Measurements from ENCODE around the gene DNA2. TPM values are rescaled to one million over a fixed set of nuclear protein-coding genes. Genes with fewer than 3 reads are reported as not detected.
A peak's percentile ranks its signal among the peaks of the same experiment; 100 is the strongest.

Gene DNA2
- polyA plus RNA-seq, 1 experiment, result 2.5 TPM

DNA sequence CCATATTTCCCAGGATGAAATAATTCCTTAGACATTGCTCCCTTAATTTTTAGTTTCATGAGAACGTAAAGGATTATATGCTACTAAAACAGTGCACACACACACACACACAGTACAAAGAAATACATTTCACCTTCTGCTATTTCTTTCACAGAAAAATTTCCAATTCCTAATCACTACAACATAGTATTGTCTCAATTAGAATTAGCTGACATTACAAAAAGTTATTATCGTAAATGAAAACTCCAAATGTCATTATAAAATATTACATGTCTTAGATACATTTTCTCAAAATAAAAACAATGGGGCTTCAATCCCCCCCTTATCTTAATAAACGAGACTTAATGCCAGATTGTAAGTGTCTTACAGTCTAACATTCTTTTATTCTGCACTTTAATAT, 52.4 kb downstream of the DNA2 start:
- TF ChIP-seq, protein P1, sequence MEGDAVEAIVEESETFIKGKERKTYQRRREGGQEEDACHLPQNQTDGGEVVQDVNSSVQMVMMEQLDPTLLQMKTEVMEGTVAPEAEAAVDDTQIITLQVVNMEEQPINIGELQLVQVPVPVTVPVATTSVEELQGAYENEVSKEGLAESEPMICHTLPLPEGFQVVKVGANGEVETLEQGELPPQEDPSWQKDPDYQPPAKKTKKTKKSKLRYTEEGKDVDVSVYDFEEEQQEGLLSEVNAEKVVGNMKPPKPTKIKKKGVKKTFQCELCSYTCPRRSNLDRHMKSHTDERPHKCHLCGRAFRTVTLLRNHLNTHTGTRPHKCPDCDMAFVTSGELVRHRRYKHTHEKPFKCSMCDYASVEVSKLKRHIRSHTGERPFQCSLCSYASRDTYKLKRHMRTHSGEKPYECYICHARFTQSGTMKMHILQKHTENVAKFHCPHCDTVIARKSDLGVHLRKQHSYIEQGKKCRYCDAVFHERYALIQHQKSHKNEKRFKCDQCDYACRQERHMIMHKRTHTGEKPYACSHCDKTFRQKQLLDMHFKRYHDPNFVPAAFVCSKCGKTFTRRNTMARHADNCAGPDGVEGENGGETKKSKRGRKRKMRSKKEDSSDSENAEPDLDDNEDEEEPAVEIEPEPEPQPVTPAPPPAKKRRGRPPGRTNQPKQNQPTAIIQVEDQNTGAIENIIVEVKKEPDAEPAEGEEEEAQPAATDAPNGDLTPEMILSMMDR (IDR thresholded peaks at IDR 0.05; ENCODE audit: low read depth, low read length), result no peak
- no peak overlapping the region for H3K4me3 ChIP-seq (ENCODE audit: low read depth, low read length)
- POLR2A ChIA-PET, result no interaction called here
- no peaks in the 10 kb centered on the region for H3K27me3 ChIP-seq (ENCODE audit: control insufficient read depth, insufficient read depth, low read length)
- no peaks in the 10 kb centered on the region for H3K9me3 ChIP-seq (ENCODE audit: control insufficient read depth, insufficient read depth, low read length)
- H3K27ac ChIP-seq (ENCODE audit: low read depth, low read length), result no peak overlapping the region
- no peak for DNase-seq (ENCODE audit: low read depth, low spot score)
- CTCF ChIA-PET, result interaction anchor here (1.0 to 1.1 kb wide), 2 partner anchors 11 to 12 kb away, joined by 3 to 7 read pairs; partner anchors contain the start of gene RUFY2

DNA sequence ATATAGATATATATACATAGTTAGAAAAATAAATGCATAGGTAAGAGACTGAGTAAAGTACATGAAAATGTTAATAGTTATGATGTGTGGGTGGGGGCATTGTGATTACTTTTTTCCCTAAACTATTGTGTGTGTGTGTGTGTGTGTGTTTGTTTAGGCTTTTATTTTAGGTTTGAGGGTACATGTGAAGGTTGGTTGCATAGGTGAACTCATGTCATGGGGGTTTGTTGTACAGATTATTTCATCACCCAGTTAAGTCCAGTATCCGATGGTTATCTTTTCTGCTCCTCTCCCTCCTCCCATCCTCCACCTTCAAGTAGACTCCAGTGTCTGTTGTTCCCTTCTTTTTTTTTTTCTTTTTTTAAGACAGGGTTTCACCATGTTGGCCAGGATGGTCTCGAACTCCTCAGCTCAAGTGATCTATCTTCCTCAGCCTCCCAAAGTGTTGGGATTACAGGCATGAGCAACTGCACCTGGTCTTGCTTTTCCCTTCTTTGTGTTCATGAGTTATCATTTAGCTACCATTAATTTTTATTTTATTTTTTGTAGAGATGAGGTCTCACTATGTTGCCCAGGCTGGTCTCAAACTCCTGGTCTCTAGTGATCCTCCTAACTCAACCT, 62.8 kb downstream of the DNA2 start:
- no peak for DNase-seq (ENCODE audit: low read depth, low spot score)
- ChIA-PET CTCF (no interaction called here), POLR2A (no interaction called here)
- TF ChIP-seq, protein P1 (IDR thresholded peaks at IDR 0.05; ENCODE audit: low read depth, low read length), result no peak
- no peak overlapping the region for H3K27ac ChIP-seq (ENCODE audit: low read depth, low read length)
- H3K4me3 ChIP-seq (ENCODE audit: low read depth, low read length), result no peak overlapping the region
- H3K27me3 ChIP-seq (ENCODE audit: control insufficient read depth, insufficient read depth, low read length), result no peaks in the 10 kb centered on the region
- peaks cover 7% of the 10 kb centered on the region; the same call in 1 of the 2 replicates for H3K9me3 ChIP-seq (ENCODE audit: control insufficient read depth, insufficient read depth, low read length)

- Histone ChIP-seq H3K27ac (ENCODE audit: low read depth, low read length) (peak within 1 kb of the TSS; percentile 89), H3K27me3 (ENCODE audit: control insufficient read depth, insufficient read depth, low read length) (no peaks in the 10 kb centered on the region), H3K4me3 (ENCODE audit: low read depth, low read length) (peak within 1 kb of the TSS; percentile 98), H3K9me3 (ENCODE audit: control insufficient read depth, insufficient read depth, low read length) (peaks cover 7% of the 10 kb centered on the region; the same call in 1 of the 2 replicates)
- TF ChIP-seq, protein P1 (IDR thresholded peaks at IDR 0.05; ENCODE audit: low read depth, low read length), result peak; percentile 18
- DNase-seq (ENCODE audit: low read depth, low spot score), result peak; percentile 15
- ChIA-PET POLR2A (interaction anchor here (0.5 to 0.7 kb wide), 5 partner anchors 27 to 193 kb away, joined by 3 to 4 read pairs (median 3); no protein-coding TSS in a partner anchor), CTCF (interaction anchor here (0.5 to 1.2 kb wide), 33 partner anchors 9 to 572 kb away, joined by 3 to 11 read pairs (median 3); partner anchors contain the start of genes DNA2 and TET1)
Observed at GRCh38 chr10:68406815-68407548, 64.8 kb downstream of the DNA2 start, which contains the start of gene RUFY2. Gene RUFY2, minus strand, starts transcription at chr10:68407277. Its CDS starts 88 bp downstream, at chr10:68407189.

DNA sequence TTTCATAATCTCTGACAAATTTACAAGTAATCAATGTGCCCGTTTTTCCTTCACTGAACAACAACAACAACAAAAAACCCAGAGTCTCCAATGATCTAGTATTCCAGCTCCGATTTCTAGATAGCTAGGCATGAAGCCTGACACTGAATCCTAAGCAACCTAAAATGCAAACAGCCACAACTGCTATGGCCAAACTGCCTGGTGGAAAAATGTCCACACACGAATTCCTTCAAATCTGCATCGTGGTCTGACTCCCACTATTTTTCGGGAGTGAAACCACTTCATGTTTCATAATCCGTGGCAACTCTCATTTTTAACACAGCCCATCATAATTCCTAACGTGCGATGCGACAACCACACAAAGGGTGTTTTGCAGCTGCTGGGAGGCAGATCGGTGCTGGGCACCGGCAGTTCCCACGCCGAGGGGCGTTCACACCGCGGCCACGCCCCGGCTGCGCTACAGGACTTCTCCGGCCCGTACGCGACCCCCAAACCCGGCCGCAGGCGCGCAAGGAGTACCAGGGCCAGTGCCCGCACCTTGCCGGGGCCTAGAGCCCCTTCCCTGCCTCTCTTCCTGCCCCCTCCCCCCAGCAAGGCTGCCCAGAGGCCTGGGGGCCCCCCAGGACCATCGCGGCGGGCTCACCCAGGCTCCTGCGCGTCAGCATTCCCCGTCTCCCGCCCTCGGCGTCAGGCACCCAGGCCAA, 65.5 kb downstream of the DNA2 start:
- CTCF ChIA-PET, result interaction anchor here (0.5 to 1.2 kb wide), 33 partner anchors 9 to 573 kb away, joined by 3 to 11 read pairs (median 3); partner anchors contain the start of genes DNA2 and TET1
- TF ChIP-seq, protein P1 (IDR thresholded peaks at IDR 0.05; ENCODE audit: low read depth, low read length), result no peak
- Histone ChIP-seq H3K4me3 (ENCODE audit: low read depth, low read length) (peak overlapping the region; percentile 98), H3K27me3 (ENCODE audit: control insufficient read depth, insufficient read depth, low read length) (no peaks in the 10 kb centered on the region), H3K27ac (ENCODE audit: low read depth, low read length) (peak overlapping the region; percentile 89), H3K9me3 (ENCODE audit: control insufficient read depth, insufficient read depth, low read length) (peaks cover 7% of the 10 kb centered on the region; the same call in 1 of the 2 replicates)
- DNase-seq (ENCODE audit: low read depth, low spot score), result peak; percentile 2
- POLR2A ChIA-PET, result interaction anchor here (0.5 to 0.7 kb wide), 6 partner anchors 28 to 194 kb away, joined by 3 to 4 read pairs (median 3); no protein-coding TSS in a partner anchor
